ENCODE results near the gene DAAM1.

- TF ChIP-seq CTCF (IDR thresholded peaks at IDR 0.05) (no peak), POLR2AphosphoS5 (IDR thresholded peaks at IDR 0.05) (no peak), POLR2A (IDR thresholded peaks at IDR 0.05) (no peak), EP300 (IDR thresholded peaks at IDR 0.05) (no peak)
Observed at GRCh38 chr14:59251811-59252771, 63.6 kb downstream of the DAAM1 start.
